ENCODE measurements around the gene SETD1B.

- TF ChIP-seq POLR2A (IDR thresholded peaks at IDR 0.05): no peak
- TF ChIP-seq CTCF (IDR thresholded peaks at IDR 0.05): no peak
These were observed 56.4 kb downstream of the SETD1B start for GRCh38 chr12:121860257-121860656.
